ENCODE measurements around the gene ELL. TPM values are rescaled to one million over a fixed set of nuclear protein-coding genes. Genes with fewer than 3 reads are reported as not detected.
"Not testable (repeated sequence)": the region's sequence is repeated elsewhere in the genome, so short reads cannot be mapped to it uniquely, and the experiment has no call there.

ELL gene
- total and polyA plus RNA-seq, 9 of the 15 experiments (the other 6 are each of a cell fraction or from before 2014, with no cell fraction given): 0.24 to 22.5 (median 4.1) TPM

GRCh38 chr19:18405754-18406153 lies 116.1 kb downstream of the ELL start:
- ATAC-seq; H3K27ac ChIP-seq (ENCODE audit: extremely low read depth, low read depth, low read length); FAIRE-seq; intact Hi-C loops (cut with micrococcal nuclease); H3K9me3 ChIP-seq (replicated peaks; ENCODE audit: control insufficient read depth, insufficient read depth, low read depth, low read length); H3K36me3 ChIP-seq (ENCODE audit: control insufficient read depth, insufficient read depth, low read length); H3K4me3 ChIP-seq; H4K20me1 ChIP-seq (replicated peaks; ENCODE audit: control insufficient read depth, insufficient read depth, low read length); H3K27me3 ChIP-seq (ENCODE audit: control insufficient read depth in 2 of 2, insufficient read depth in 2 of 2, low read length in 2 of 2); H3K9me1 ChIP-seq (ENCODE audit: control insufficient read depth, insufficient read depth, low read length); H2AFZ ChIP-seq (ENCODE audit: low read depth, low read length); CTCF ChIA-PET (ENCODE audit: low intra/inter-chr PET ratio); H3K4me2 ChIP-seq (ENCODE audit: insufficient read depth, low read length); DNase-seq (ENCODE audit: extremely low read depth in 1 of 4, low spot score in 3 of 4); BruUV-seq (replicated peaks); H3K79me2 ChIP-seq (ENCODE audit: control insufficient read depth, insufficient read depth, low read length); H3K9ac ChIP-seq (ENCODE audit: insufficient read depth in 1 of 2, low read depth in 2 of 2, low read length in 2 of 2): not testable (repeated sequence)
- 65% methylated on average over 9 of the region's 11 CpGs for WGBS (ENCODE audit: insufficient coverage, low coverage, missing lambda C conversion rate)
- H3K4me1 ChIP-seq (replicated peaks in 1 of 2; ENCODE audit: control insufficient read depth in 2 of 2, insufficient read depth in 2 of 2, low read length in 2 of 2): peaks cover 3 to 26% of the 10 kb centered on the region in 2 experiments
- POLR2A ChIA-PET: interaction anchor here (1.8 kb wide), 1 partner anchor 18 kb away, joined by 7 read pairs; no protein-coding TSS in a partner anchor
- peak; percentile 86 for TF ChIP-seq CEBPB (tag; IDR thresholded peaks at IDR 0.05)
- TF ChIP-seq CEBPG (CRISPR knock-in tag; IDR thresholded peaks at IDR 0.05): peak; percentile 26; the same call in 1 of the 2 replicates
- TF ChIP-seq CEBPG (tag; conservative IDR thresholded peaks at IDR 0.05 in 1 of 2, IDR thresholded peaks at IDR 0.05 in 1 of 2): 0 out of 4 replicates have a peak, but pooled peaks of 1 of the 2 experiments have one; percentile 16
- in situ Hi-C loops (cut with MboI): loop anchor here (5.0 kb wide), 2 partner anchors 63 to 133 kb away; partner anchors contain the start of genes IQCN and PGPEP1

GRCh38 chr19:18402455-18403248 lies 119.2 kb downstream of the ELL start:
- 51% methylated on average over 18 of the region's 18 CpGs for WGBS (ENCODE audit: insufficient coverage, low coverage, missing lambda C conversion rate)
- peak; percentile 49 for TF ChIP-seq ZFX (CRISPR knock-in tag; IDR thresholded peaks at IDR 0.05)
- 0 out of 2 replicates have a peak, but pooled peaks have one; percentile 46 for TF ChIP-seq SPI1 (IDR thresholded peaks at IDR 0.05; ENCODE audit: borderline replicate concordance, low read depth, low read length)
- H3K27me3 ChIP-seq (ENCODE audit: control insufficient read depth in 2 of 2, insufficient read depth in 2 of 2, low read length in 2 of 2); H3K9ac ChIP-seq (ENCODE audit: insufficient read depth in 1 of 2, low read depth in 2 of 2, low read length in 2 of 2); intact Hi-C loops (cut with micrococcal nuclease); H3K4me3 ChIP-seq; H3K79me2 ChIP-seq (ENCODE audit: control insufficient read depth, insufficient read depth, low read length); H3K36me3 ChIP-seq (ENCODE audit: control insufficient read depth, insufficient read depth, low read length); FAIRE-seq; ATAC-seq; H3K9me3 ChIP-seq (replicated peaks; ENCODE audit: control insufficient read depth, insufficient read depth, low read depth, low read length); H4K20me1 ChIP-seq (replicated peaks; ENCODE audit: control insufficient read depth, insufficient read depth, low read length); DNase-seq (ENCODE audit: extremely low read depth in 1 of 4, low spot score in 3 of 4); H3K4me2 ChIP-seq (ENCODE audit: insufficient read depth, low read length); BruUV-seq (replicated peaks); H3K9me1 ChIP-seq (ENCODE audit: control insufficient read depth, insufficient read depth, low read length): not testable (repeated sequence)
- H2AFZ ChIP-seq (ENCODE audit: low read depth, low read length): peak overlapping the region; percentile 47
- H3K4me1 ChIP-seq (replicated peaks in 1 of 2; ENCODE audit: control insufficient read depth in 2 of 2, insufficient read depth in 2 of 2, low read length in 2 of 2): peaks cover 4 to 13% of the 10 kb centered on the region in 2 experiments
- ChIA-PET POLR2A (interaction anchor here (0.7 to 4.1 kb wide), 4 partner anchors 11 to 941 kb away, joined by 4 to 80 read pairs (median 10); partner anchors contain the start of genes GDF15 and JUND), CTCF (ENCODE audit: low intra/inter-chr PET ratio) (interaction anchor here (0.5 to 1.0 kb wide), 2 partner anchors 15 to 31 kb away, joined by 3 read pairs; no protein-coding TSS in a partner anchor)
- in situ Hi-C loops (cut with MboI): loop anchor here (5.0 kb wide), 1 partner anchor 190 kb away; no protein-coding TSS in a partner anchor
- peak overlapping the region; percentile 52; the same call in 1 of the 3 replicates for H3K27ac ChIP-seq (ENCODE audit: extremely low read depth, low read depth, low read length)
